PC-3 (cell line): ENCODE data around the gene SOS1. TPM values are rescaled to one million over a fixed set of nuclear protein-coding genes. Genes with fewer than 3 reads are reported as not detected.
A peak's percentile ranks its signal among the peaks of the same experiment; 100 is the strongest.
"Not testable (repeated sequence)": the region's sequence is repeated elsewhere in the genome, so short reads cannot be mapped to it uniquely, and the experiment has no call there.

ENCODE experiments used
- ATAC-seq: fragments of 200-7000 bp; cut with Tn5 transposase; 2 replicates; pipeline ENCODE4 v1.9.1; 2020; ENCODE audit warnings: mild to moderate bottlenecking, moderate library complexity
- BruUV-seq: library from RNA; stranded (reverse); fragments of 400-500 nt; replicated peaks from 2 replicates; lab custom pipeline; 2021; lab: Mats Ljungman, UMichigan
- CTCF ChIA-PET: fragments of 300-600 bp; sonication (Branson Sonifier 250); formaldehyde crosslinking; loops from one replicate; lab custom pipeline; 2022; ENCODE audit warnings: antibody characterized with exemption; lab: Charles Lee
- POLR2A ChIA-PET: fragments of 300-600 bp; sonication (Branson Sonifier 250); formaldehyde crosslinking; loops from one replicate; lab custom pipeline; 2022; ENCODE audit warnings: antibody characterized with exemption; ENCODE audit not compliant: unreplicated experiment; lab: Charles Lee
- DNase-seq: peaks from one replicate; pipeline ENCODE4 v3.0.0-alpha.2; 2015
- H2AFZ ChIP-seq: fragments of 300-600 bp; sonication (generic); 2 replicates; pipeline ENCODE4 v1.6.0; 2016; ENCODE audit warnings: antibody characterized with exemption, low read length
- H3F3A ChIP-seq: fragments of 300-600 bp; sonication (generic); one replicate; pipeline ENCODE4 v1.6.0; 2017; ENCODE audit warnings: antibody characterized with exemption, low read length, control low read depth, mild to moderate bottlenecking; ENCODE audit not compliant: unreplicated experiment
- H3K27ac ChIP-seq: fragments of 300-600 bp; sonication (generic); 2 replicates; pipeline ENCODE4 v1.5.1; 2016; ENCODE audit warnings: mild to moderate bottlenecking, low read length
- H3K27me3 ChIP-seq: fragments of 300-600 bp; sonication (generic); 2 replicates; pipeline ENCODE4 v1.6.1; 2016; ENCODE audit warnings: low read length, mixed read lengths
- H3K36me3 ChIP-seq: fragments of 300-600 bp; sonication (generic); 2 replicates; pipeline ENCODE4 v1.6.1; 2016; ENCODE audit warnings: low read depth, mixed run types, low read length, mixed read lengths
- H3K4me1 ChIP-seq: fragments of 300-600 bp; sonication (generic); 2 replicates; pipeline ENCODE4 v1.5.1; 2016; ENCODE audit warnings: low read length; ENCODE audit not compliant: insufficient read depth
- H3K4me2 ChIP-seq: fragments of 300-600 bp; sonication (generic); 2 replicates; pipeline ENCODE4 v1.6.0; 2016; ENCODE audit warnings: low read length
- H3K4me3 ChIP-seq: fragments of 300-600 bp; sonication (generic); 2 replicates; pipeline ENCODE4 v1.5.1; 2016; ENCODE audit warnings: mild to moderate bottlenecking, low read length, mixed read lengths
- H3K79me2 ChIP-seq: fragments of 300-600 bp; sonication (generic); 2 replicates; pipeline ENCODE4 v1.6.1; 2017; ENCODE audit warnings: low read length, mixed read lengths
- H3K9ac ChIP-seq: fragments of 300-600 bp; sonication (generic); 2 replicates; pipeline ENCODE4 v1.6.0; 2016; ENCODE audit warnings: mild to moderate bottlenecking, low read length
- H3K9me2 ChIP-seq: fragments of 300-600 bp; sonication (generic); replicated peaks from 2 replicates; pipeline ENCODE4 v1.6.1; 2016; ENCODE audit warnings: mixed run types, low read length, mixed read lengths
- H3K9me3 ChIP-seq: fragments of 300-600 bp; sonication (generic); 2 replicates; pipeline ENCODE4 v1.6.1; 2016; ENCODE audit warnings: low read length, mixed read lengths
- H4K20me1 ChIP-seq: fragments of 300-600 bp; sonication (generic); 2 replicates; pipeline ENCODE4 v1.6.1; 2016; ENCODE audit warnings: low read length, mixed read lengths
- EZH2 ChIP-seq: fragments of 300-600 bp; sonication (generic); IDR thresholded peaks from one replicate; pipeline ENCODE4 v1.6.1; 2017; ENCODE audit warnings: antibody characterized with exemption, mild to moderate bottlenecking, low read length; ENCODE audit not compliant: unreplicated experiment
- EZH2phosphoT487 ChIP-seq: fragments of 300-600 bp; sonication (generic); IDR thresholded peaks from 2 replicates; pipeline ENCODE4 v1.6.1; 2018; ENCODE audit warnings: mild to moderate bottlenecking, antibody characterized with exemption, low read length, borderline replicate concordance
- intact Hi-C: fragments of 100-400 bp; cut with micrococcal nuclease; formaldehyde crosslinking; loops from 2 replicates; pipeline ENCODE4 v1.9.0; 2023
- total RNA-seq: library from RNA; depleted of rRNA; stranded (reverse); fragments of >200 nt; gene quantifications from 2 replicates; pipeline ENCODE4 v1.2.3, GENCODE V29; 2014
- TF ChIP-seq, protein P1 (sequence below): fragments of 300-600 bp; sonication (generic); conservative IDR thresholded peaks from 2 replicates; pipeline ENCODE4 v1.5.1; 2017; ENCODE audit warnings: antibody characterized with exemption, low read depth, mild to moderate bottlenecking, low read length

Gene SOS1
- total RNA-seq, 1 experiment from 2014 or later = 9.7 TPM

DNA sequence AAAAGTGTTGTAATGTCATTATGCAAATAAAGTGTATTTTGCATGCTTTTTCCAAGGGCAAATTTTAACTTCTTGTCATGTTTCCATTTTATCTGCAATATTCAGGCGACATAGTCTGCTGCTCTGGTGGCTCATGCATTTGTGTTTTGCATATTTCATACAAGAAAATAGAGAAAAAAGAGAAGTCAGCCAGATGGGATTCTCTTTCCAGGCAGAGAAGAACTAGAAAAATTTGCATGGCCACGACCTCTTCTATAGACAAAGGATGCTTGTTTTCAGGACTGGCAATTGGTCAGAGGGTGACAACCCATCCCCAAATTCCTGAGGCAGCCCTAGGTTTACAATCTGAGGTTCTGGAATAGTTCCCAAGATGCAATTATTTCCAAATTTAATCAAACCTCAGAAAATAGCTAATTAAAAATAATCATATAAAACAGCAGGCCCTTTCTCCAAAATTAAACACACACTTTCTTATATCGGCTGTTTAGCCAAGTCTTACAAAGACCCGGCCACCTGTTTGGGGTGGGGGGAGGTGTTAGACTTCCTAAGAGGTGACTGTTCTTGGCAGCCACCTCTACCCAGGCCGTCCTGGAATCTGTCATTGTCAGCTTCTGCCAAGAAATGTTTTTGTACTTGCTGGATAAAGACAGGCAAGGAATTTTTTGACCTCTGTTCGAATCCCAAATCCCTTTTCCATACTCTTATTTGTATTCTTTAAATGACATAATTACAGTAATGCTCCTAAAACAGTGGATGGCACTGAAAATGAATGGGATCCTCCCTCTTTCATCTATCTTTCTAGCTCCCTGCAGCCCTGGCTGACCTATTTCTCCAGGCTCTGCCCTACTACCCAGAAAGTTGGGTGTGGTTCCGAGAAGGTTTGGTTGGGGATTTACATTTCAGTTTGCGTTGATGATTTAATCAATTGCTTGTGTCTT is 20.8 kb upstream of the SOS1 start:
- H3K9ac ChIP-seq = no peak overlapping the region
- DNase-seq (peak; percentile 77), ATAC-seq (peak; percentile 89)
- H3K36me3 ChIP-seq = no peaks in the 10 kb centered on the region
- TF ChIP-seq, protein P1, sequence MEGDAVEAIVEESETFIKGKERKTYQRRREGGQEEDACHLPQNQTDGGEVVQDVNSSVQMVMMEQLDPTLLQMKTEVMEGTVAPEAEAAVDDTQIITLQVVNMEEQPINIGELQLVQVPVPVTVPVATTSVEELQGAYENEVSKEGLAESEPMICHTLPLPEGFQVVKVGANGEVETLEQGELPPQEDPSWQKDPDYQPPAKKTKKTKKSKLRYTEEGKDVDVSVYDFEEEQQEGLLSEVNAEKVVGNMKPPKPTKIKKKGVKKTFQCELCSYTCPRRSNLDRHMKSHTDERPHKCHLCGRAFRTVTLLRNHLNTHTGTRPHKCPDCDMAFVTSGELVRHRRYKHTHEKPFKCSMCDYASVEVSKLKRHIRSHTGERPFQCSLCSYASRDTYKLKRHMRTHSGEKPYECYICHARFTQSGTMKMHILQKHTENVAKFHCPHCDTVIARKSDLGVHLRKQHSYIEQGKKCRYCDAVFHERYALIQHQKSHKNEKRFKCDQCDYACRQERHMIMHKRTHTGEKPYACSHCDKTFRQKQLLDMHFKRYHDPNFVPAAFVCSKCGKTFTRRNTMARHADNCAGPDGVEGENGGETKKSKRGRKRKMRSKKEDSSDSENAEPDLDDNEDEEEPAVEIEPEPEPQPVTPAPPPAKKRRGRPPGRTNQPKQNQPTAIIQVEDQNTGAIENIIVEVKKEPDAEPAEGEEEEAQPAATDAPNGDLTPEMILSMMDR = no peak
- TF ChIP-seq EZH2 = no peak
- no peak for TF ChIP-seq EZH2phosphoT487
- no peaks in the 10 kb centered on the region for H3K27me3 ChIP-seq
- H3K79me2 ChIP-seq = no peaks in the 10 kb centered on the region
- no peaks in the 10 kb centered on the region for H4K20me1 ChIP-seq
- peak overlapping the region; percentile 40 for H2AFZ ChIP-seq
- H3F3A ChIP-seq = no peaks in the 10 kb centered on the region
- peak overlapping the region; percentile 2; the same call in 1 of the 2 replicates for H3K4me3 ChIP-seq
- BruUV-seq = no TSS peak
- H3K4me2 ChIP-seq = peak overlapping the region; percentile 57
- CTCF ChIA-PET = no interaction called here
- POLR2A ChIA-PET = interaction anchor here (0.7 kb wide), 1 partner anchor 21 kb away, joined by 3 read pairs; the partner anchor contains the start of gene SOS1
- peaks cover 15% of the 10 kb centered on the region for H3K4me1 ChIP-seq
- H3K9me2 ChIP-seq = no peaks in the 10 kb centered on the region
- intact Hi-C loops = no loop called here
- peak overlapping the region; percentile 1; the same call in 1 of the 2 replicates for H3K27ac ChIP-seq
- no peaks in the 10 kb centered on the region for H3K9me3 ChIP-seq

DNA sequence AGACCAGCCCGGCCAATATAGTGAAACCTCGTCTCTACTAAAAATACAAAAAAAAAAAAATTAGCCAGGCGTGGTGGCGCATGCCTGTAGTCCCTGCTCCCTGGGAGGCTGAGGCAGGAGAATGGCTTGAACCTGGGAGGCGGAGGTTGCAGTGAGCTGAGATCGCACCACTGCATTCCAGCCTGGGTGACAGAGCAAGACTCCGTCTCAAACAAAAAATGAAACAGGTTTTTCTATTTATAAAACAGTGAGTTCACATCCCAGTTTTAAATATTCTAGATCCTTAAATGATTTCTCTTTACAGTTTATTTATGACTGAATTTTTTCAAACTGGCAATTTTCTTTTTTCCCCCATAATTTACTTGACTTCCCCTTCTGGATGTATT is 20.1 kb upstream of the SOS1 start:
- H3K9me2 ChIP-seq, POLR2A ChIA-PET, DNase-seq, BruUV-seq, H3K36me3 ChIP-seq, ATAC-seq, intact Hi-C loops, CTCF ChIA-PET, H2AFZ ChIP-seq, H3K79me2 ChIP-seq, H3K4me3 ChIP-seq, H3K27ac ChIP-seq, H4K20me1 ChIP-seq, H3K27me3 ChIP-seq, H3K9ac ChIP-seq, H3F3A ChIP-seq, H3K9me3 ChIP-seq: not testable (repeated sequence)
- Histone ChIP-seq H3K4me1 (peaks cover 15% of the 10 kb centered on the region), H3K4me2 (peak overlapping the region; percentile 57; the same call in 1 of the 2 replicates)

DNA sequence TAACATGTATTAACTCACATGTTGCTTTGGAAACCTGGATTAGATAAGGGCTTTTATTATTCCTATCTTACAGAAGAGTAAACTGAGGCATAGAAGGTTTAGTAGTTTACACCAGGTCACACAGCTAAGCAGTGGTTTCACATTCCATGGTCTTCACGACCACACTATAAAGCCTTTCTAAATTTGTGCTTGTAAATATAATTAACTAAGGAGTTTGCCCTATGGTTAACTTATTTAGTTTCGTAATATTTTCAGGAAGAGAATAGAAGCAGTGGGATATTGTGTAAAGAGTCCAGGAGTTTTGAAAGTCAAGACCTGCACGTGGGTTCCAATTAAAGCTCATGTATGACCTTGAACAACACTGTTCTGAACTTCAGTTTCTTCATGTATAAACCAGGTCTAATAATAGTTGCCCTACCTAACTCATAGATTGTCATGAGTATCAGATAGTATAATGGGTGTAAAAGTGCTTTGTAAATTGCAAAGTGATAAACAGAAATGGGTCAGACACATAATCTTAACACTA is 19.5 kb upstream of the SOS1 start:
- Histone ChIP-seq H3K4me3 (no peak overlapping the region), H3K27me3 (no peaks in the 10 kb centered on the region), H3K36me3 (no peaks in the 10 kb centered on the region), H3K9me2 (no peaks in the 10 kb centered on the region), H4K20me1 (no peaks in the 10 kb centered on the region), H3K4me2 (no peak overlapping the region), H3K79me2 (no peaks in the 10 kb centered on the region), H3K27ac (no peak overlapping the region), H3K9ac (no peak overlapping the region), H3K9me3 (no peaks in the 10 kb centered on the region), H3K4me1 (peaks cover 15% of the 10 kb centered on the region), H2AFZ (no peak overlapping the region), H3F3A (no peaks in the 10 kb centered on the region)
- BruUV-seq = no TSS peak
- no peak for ATAC-seq
- TF ChIP-seq, protein P1 = no peak
- TF ChIP-seq EZH2 (no peak), EZH2phosphoT487 (no peak)
- ChIA-PET POLR2A (no interaction called here), CTCF (no interaction called here)
- DNase-seq = no peak
- intact Hi-C loops = no loop called here
